SK-N-SH treated with all-trans-retinoic acid at 6 μM for 48 hours (cell line): ENCODE data around the gene TNNI2.

Experiments used
- ATAC-seq: fragments of 200-7000 bp; cut with Tn5 transposase; 3 replicates; pipeline ENCODE4 v1.9.1; 2020; ENCODE audit warnings: mild to moderate bottlenecking, moderate library complexity
- BACH2 ChIP-seq: fragments of 250-450 bp; sonication (Bioruptor Pico); IDR thresholded peaks from 2 replicates; pipeline ENCODE4 v1.9.0; 2021; ENCODE audit warnings: mild to moderate bottlenecking, borderline replicate concordance
- CSDC2 ChIP-seq: fragments of 250-450 bp; sonication (Bioruptor Pico); IDR thresholded peaks from 2 replicates; pipeline ENCODE4 v1.5.0; 2020; ENCODE audit warnings: mild to moderate bottlenecking, moderate library complexity
- ESRRG ChIP-seq: fragments of 250-450 bp; sonication (Bioruptor Pico); IDR thresholded peaks from 2 replicates; pipeline ENCODE4 v1.6.1; 2021; ENCODE audit warnings: mild to moderate bottlenecking
- GLIS3 ChIP-seq: fragments of 250-450 bp; sonication (Bioruptor Pico); IDR thresholded peaks from 2 replicates; pipeline ENCODE4 v1.5.0; 2020; ENCODE audit warnings: mild to moderate bottlenecking, moderate library complexity
- ISL1 ChIP-seq: fragments of 250-450 bp; sonication (Bioruptor Pico); IDR thresholded peaks from 2 replicates; pipeline ENCODE4 v2.1.2; 2022; ENCODE audit warnings: mild to moderate bottlenecking, moderate library complexity
- OSR1 ChIP-seq: fragments of 250-450 bp; sonication (Bioruptor Pico); IDR thresholded peaks from 2 replicates; pipeline ENCODE4 v1.8.0; 2022; ENCODE audit warnings: moderate library complexity, mild to moderate bottlenecking, inconsistent platforms
- PPARA ChIP-seq: fragments of 250-450 bp; sonication (Bioruptor Pico); IDR thresholded peaks from 2 replicates; pipeline ENCODE4 v1.5.0; 2020; ENCODE audit warnings: mild to moderate bottlenecking, borderline replicate concordance
- SNAI2 ChIP-seq: fragments of 250-450 bp; sonication (Bioruptor Pico); IDR thresholded peaks from 2 replicates; pipeline ENCODE4 v1.5.0; 2020; ENCODE audit warnings: mild to moderate bottlenecking, moderate library complexity
- TOX ChIP-seq: fragments of 250-450 bp; sonication (Bioruptor Pico); IDR thresholded peaks from 2 replicates; pipeline ENCODE4 v1.8.0; 2021; ENCODE audit warnings: mild to moderate bottlenecking, moderate library complexity, borderline replicate concordance
- ZFP3 ChIP-seq: fragments of 250-450 bp; sonication (Bioruptor Pico); IDR thresholded peaks from 2 replicates; pipeline ENCODE4 v1.5.0; 2020; ENCODE audit warnings: mild to moderate bottlenecking, moderate library complexity
- ZFP30 ChIP-seq: fragments of 450-650 bp; formaldehyde crosslinking; IDR thresholded peaks from 2 replicates; pipeline ENCODE4 v1.5.0; 2022; ENCODE audit warnings: mild to moderate bottlenecking, moderate library complexity
- ZNF565 ChIP-seq: fragments of 450-650 bp; formaldehyde crosslinking; conservative IDR thresholded peaks from 2 replicates; pipeline ENCODE4 v1.5.0; 2020; ENCODE audit warnings: low read depth, mild to moderate bottlenecking, moderate library complexity
- ZNF70 ChIP-seq: fragments of 450-650 bp; formaldehyde crosslinking; IDR thresholded peaks from 2 replicates; pipeline ENCODE4 v1.5.0; 2020; ENCODE audit warnings: mild to moderate bottlenecking, moderate library complexity
- ZNF8 ChIP-seq: fragments of 450-650 bp; formaldehyde crosslinking; IDR thresholded peaks from 2 replicates; pipeline ENCODE4 v1.5.0; 2020; ENCODE audit warnings: mild to moderate bottlenecking, moderate library complexity
- TF ChIP-seq, protein P1 (sequence below): fragments of 250-450 bp; sonication (Bioruptor Pico); IDR thresholded peaks from 2 replicates; pipeline ENCODE4 v1.8.0; 2020; ENCODE audit warnings: mild to moderate bottlenecking, moderate library complexity, borderline replicate concordance
- TF ChIP-seq, protein P2 (sequence below): fragments of 250-450 bp; sonication (Bioruptor Pico); IDR thresholded peaks from 2 replicates; pipeline ENCODE4 v1.5.0; 2020; ENCODE audit warnings: mild to moderate bottlenecking, moderate library complexity
- TF ChIP-seq, protein P3 (sequence below): fragments of 250-450 bp; sonication (Bioruptor Pico); IDR thresholded peaks from 2 replicates; pipeline ENCODE4 v1.5.1; 2021; ENCODE audit warnings: mild to moderate bottlenecking, moderate library complexity

TNNI2 gene

DNA sequence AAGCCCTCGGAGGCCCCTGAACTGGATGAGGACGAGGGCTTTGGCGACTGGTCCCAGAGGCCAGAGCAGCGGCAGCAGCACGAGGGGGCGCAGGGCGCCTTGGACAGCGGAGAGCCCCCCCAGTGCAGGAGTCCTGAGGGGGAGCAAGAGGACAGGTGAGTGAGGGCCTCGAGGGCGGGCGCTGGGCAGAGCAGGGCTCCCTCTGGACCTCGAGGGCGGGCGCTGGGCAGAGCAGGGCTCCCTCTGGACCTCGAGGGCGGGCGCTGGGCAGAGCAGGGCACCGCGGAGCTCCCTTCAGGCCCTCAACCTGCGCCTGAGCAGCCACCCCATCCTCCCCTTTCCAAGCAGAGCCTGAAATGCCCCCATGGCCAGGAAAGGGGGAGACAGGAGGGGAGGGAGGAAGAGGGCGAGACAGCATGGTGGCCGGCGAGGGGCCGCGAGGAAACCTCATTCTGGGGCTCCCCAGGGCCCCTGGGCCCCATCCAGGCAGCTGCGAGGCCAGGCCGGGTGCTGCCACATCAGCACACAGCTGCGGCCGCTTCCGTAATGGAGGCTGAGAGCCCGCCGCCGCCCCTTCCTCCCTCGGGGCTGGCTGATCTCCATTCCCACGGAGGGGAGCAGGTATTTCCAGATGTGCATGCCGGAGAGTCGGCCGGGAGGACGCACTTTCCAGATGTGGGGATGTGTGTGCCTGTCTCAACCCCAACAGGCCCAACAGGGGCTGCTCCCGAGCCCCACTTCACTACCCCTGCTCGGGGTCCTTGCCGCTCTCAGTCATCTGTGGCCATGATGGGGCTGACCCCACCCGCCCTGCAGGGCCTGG is 42.9 kb downstream of the TNNI2 start:
- peak; percentile 8 for ATAC-seq

DNA sequence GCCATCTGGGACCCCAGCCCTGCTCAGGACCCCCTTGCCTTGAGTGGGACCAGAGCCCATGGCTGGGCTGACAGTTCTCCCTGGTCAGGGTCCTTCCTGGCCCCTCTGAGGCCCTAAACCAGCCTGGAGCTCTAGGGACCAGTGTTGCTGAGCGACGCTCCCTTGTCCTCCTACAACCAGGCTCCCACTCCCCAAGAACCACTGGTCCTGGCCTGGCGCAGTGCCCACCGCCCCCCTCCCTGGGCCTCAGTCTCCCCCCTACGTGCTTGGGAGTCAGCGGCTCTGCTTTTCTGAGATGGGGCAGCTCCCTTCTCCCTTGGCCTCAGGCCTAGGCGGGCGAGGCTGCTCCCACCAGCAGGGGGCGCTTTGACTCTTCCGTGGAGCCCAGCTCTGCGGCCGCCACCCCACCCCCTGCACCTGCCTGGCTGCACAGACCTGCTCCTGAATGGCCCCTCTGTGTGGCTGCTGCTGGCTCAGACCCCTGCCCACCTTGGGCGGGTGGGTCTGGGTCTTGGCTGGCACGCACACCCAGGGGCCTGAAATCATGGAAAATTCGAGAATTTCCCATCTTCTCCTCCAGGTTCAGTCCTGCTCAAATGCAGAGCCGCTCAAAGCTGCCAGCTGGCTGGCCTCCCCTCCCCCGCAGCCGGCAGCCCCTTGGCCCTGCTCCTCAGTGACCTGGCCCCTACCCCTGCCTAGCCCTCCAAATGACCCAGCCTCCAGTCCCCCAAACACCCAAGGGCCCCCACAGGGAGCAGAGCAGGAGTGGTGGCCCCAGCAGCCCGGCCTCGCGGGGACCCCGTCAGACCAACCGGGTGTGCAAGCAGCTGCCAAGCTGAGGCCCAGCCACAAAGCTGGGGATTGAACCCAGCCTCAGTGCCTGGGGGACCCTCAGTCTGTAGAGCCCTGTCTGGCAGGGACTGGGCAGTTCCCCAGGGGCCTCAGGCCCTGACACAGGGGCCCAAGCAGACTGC is 43.8 kb downstream of the TNNI2 start:
- peak; percentile 96 for ATAC-seq
- TF ChIP-seq GLIS3 (CRISPR knock-in tag) = no peak
- TF ChIP-seq PPARA (CRISPR knock-in tag) = no peak
- TF ChIP-seq, protein P1, sequence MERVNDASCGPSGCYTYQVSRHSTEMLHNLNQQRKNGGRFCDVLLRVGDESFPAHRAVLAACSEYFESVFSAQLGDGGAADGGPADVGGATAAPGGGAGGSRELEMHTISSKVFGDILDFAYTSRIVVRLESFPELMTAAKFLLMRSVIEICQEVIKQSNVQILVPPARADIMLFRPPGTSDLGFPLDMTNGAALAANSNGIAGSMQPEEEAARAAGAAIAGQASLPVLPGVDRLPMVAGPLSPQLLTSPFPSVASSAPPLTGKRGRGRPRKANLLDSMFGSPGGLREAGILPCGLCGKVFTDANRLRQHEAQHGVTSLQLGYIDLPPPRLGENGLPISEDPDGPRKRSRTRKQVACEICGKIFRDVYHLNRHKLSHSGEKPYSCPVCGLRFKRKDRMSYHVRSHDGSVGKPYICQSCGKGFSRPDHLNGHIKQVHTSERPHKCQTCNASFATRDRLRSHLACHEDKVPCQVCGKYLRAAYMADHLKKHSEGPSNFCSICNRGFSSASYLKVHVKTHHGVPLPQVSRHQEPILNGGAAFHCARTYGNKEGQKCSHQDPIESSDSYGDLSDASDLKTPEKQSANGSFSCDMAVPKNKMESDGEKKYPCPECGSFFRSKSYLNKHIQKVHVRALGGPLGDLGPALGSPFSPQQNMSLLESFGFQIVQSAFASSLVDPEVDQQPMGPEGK (CRISPR knock-in tag) = no peak
- TF ChIP-seq, protein P2, sequence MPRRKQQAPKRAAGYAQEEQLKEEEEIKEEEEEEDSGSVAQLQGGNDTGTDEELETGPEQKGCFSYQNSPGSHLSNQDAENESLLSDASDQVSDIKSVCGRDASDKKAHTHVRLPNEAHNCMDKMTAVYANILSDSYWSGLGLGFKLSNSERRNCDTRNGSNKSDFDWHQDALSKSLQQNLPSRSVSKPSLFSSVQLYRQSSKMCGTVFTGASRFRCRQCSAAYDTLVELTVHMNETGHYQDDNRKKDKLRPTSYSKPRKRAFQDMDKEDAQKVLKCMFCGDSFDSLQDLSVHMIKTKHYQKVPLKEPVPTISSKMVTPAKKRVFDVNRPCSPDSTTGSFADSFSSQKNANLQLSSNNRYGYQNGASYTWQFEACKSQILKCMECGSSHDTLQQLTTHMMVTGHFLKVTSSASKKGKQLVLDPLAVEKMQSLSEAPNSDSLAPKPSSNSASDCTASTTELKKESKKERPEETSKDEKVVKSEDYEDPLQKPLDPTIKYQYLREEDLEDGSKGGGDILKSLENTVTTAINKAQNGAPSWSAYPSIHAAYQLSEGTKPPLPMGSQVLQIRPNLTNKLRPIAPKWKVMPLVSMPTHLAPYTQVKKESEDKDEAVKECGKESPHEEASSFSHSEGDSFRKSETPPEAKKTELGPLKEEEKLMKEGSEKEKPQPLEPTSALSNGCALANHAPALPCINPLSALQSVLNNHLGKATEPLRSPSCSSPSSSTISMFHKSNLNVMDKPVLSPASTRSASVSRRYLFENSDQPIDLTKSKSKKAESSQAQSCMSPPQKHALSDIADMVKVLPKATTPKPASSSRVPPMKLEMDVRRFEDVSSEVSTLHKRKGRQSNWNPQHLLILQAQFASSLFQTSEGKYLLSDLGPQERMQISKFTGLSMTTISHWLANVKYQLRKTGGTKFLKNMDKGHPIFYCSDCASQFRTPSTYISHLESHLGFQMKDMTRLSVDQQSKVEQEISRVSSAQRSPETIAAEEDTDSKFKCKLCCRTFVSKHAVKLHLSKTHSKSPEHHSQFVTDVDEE (CRISPR knock-in tag) = no peak
- TF ChIP-seq, protein P3, sequence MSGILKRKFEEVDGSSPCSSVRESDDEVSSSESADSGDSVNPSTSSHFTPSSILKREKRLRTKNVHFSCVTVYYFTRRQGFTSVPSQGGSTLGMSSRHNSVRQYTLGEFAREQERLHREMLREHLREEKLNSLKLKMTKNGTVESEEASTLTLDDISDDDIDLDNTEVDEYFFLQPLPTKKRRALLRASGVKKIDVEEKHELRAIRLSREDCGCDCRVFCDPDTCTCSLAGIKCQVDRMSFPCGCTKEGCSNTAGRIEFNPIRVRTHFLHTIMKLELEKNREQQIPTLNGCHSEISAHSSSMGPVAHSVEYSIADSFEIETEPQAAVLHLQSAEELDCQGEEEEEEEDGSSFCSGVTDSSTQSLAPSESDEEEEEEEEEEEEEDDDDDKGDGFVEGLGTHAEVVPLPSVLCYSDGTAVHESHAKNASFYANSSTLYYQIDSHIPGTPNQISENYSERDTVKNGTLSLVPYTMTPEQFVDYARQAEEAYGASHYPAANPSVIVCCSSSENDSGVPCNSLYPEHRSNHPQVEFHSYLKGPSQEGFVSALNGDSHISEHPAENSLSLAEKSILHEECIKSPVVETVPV (CRISPR knock-in tag) = no peak
- no peak for TF ChIP-seq ZNF565 (CRISPR knock-in tag)
- TF ChIP-seq ISL1 (CRISPR knock-in tag) = no peak
- TF ChIP-seq SNAI2 (CRISPR knock-in tag) = no peak
- TF ChIP-seq TOX (CRISPR knock-in tag) = no peak
- no peak for TF ChIP-seq BACH2 (CRISPR knock-in tag)
- no peak for TF ChIP-seq ZFP30 (CRISPR knock-in tag)
- no peak for TF ChIP-seq ZFP3 (CRISPR knock-in tag)
- TF ChIP-seq ZNF70 (CRISPR knock-in tag) = no peak

More for the DNA sequence above, 42.9 kb downstream of the TNNI2 start:
- TF ChIP-seq ISL1 (CRISPR knock-in tag) (no peak), TOX (CRISPR knock-in tag) (no peak), ESRRG (CRISPR knock-in tag) (no peak), CSDC2 (CRISPR knock-in tag) (no peak), ZFP3 (CRISPR knock-in tag) (no peak), ZNF8 (CRISPR knock-in tag) (no peak), OSR1 (CRISPR knock-in tag) (no peak)
- TF ChIP-seq, protein P2 (CRISPR knock-in tag) = no peak
